Ectodermal cell (in vitro differentiated cells): ENCODE data around the gene NCF4.

ENCODE experiments used
- H3K27ac ChIP-seq: 2 replicates; pipeline ENCODE4 v1.7.0; 2013; ENCODE audit warnings: mild to moderate bottlenecking, low read depth, low read length; ENCODE audit not compliant: insufficient read depth, poor library complexity, severe bottlenecking
- H3K27me3 ChIP-seq: 2 replicates; pipeline ENCODE4 v1.7.0; 2013; ENCODE audit warnings: mild to moderate bottlenecking, low read length; ENCODE audit not compliant: insufficient read depth, control insufficient read depth, poor library complexity, severe bottlenecking
- H3K36me3 ChIP-seq: one replicate; pipeline ENCODE4 v1.7.0; 2013; ENCODE audit warnings: low read length; ENCODE audit not compliant: control insufficient read depth, insufficient read depth
- H3K4me1 ChIP-seq: one replicate; pipeline ENCODE4 v1.7.0; 2013; ENCODE audit warnings: low read length; ENCODE audit not compliant: control insufficient read depth, insufficient read depth
- H3K4me3 ChIP-seq: 2 replicates; pipeline ENCODE4 v1.7.0; 2013; ENCODE audit warnings: low read depth, low read length, control low read depth; ENCODE audit not compliant: insufficient read depth
- H3K9me3 ChIP-seq: 2 replicates; pipeline ENCODE4 v1.7.0; 2013; ENCODE audit warnings: mild to moderate bottlenecking, low read length, moderate library complexity; ENCODE audit not compliant: control insufficient read depth
- WGBS, 2 experiments: methylation state at CpG; one replicate each; pipeline ENCODE4 v1.1.7; 2013; ENCODE audit warnings: missing lambda C conversion rate in 2 of 2; 5-methylcytosine and 5-hydroxymethylcytosine counted together

Gene NCF4

GRCh38 chr22:36835903-36836302 is 24.9 kb upstream of the NCF4 start:
- H3K4me1 ChIP-seq, result no peaks in the 10 kb centered on the region
- H3K27ac ChIP-seq, result no peak overlapping the region
- 86 to 90% methylated on average over 5 of the region's 5 CpGs for WGBS, 2 experiments
- H3K4me3 ChIP-seq, result no peak overlapping the region
- H3K36me3 ChIP-seq, result no peaks in the 10 kb centered on the region
- H3K27me3 ChIP-seq, result no peaks in the 10 kb centered on the region
- H3K9me3 ChIP-seq, result no peaks in the 10 kb centered on the region

GRCh38 chr22:36838119-36839030 is 22.4 kb upstream of the NCF4 start:
- WGBS, 2 experiments, result 89 to 92% methylated on average over 10 of the region's 10 CpGs
- Histone ChIP-seq H3K27ac (no peak overlapping the region), H3K4me3 (no peak overlapping the region), H3K36me3 (no peaks in the 10 kb centered on the region), H3K4me1 (no peaks in the 10 kb centered on the region), H3K27me3 (no peaks in the 10 kb centered on the region), H3K9me3 (no peaks in the 10 kb centered on the region)

- no peaks in the 10 kb centered on the region for H3K27me3 ChIP-seq
- no peaks in the 10 kb centered on the region for H3K36me3 ChIP-seq
- 90 to 92% methylated on average over 10 of the region's 10 CpGs for WGBS, 2 experiments
- H3K4me3 ChIP-seq, result no peak overlapping the region
- no peaks in the 10 kb centered on the region for H3K4me1 ChIP-seq
- no peaks in the 10 kb centered on the region for H3K9me3 ChIP-seq
- no peak overlapping the region for H3K27ac ChIP-seq
These were observed 21.3 kb upstream of the NCF4 start for GRCh38 chr22:36839356-36840073.

GRCh38 chr22:36840106-36840505 is 20.7 kb upstream of the NCF4 start:
- H3K4me1 ChIP-seq, result no peaks in the 10 kb centered on the region
- H3K4me3 ChIP-seq, result no peak overlapping the region
- H3K27me3 ChIP-seq, result no peaks in the 10 kb centered on the region
- WGBS, 2 experiments, result 91% methylated on average over 8 of the region's 8 CpGs
- no peaks in the 10 kb centered on the region for H3K9me3 ChIP-seq
- no peaks in the 10 kb centered on the region for H3K36me3 ChIP-seq
- no peak overlapping the region for H3K27ac ChIP-seq

- no peaks in the 10 kb centered on the region for H3K36me3 ChIP-seq
- no peak overlapping the region for H3K4me3 ChIP-seq
- no peak overlapping the region for H3K27ac ChIP-seq
- H3K27me3 ChIP-seq, result no peaks in the 10 kb centered on the region
- no peaks in the 10 kb centered on the region for H3K4me1 ChIP-seq
- no peaks in the 10 kb centered on the region for H3K9me3 ChIP-seq
- 85 to 88% methylated on average over 5 of the region's 5 CpGs for WGBS, 2 experiments
These were observed 14.5 kb upstream of the NCF4 start for GRCh38 chr22:36846271-36846670.

- Histone ChIP-seq H3K27ac (no peak overlapping the region), H3K4me3 (no peak overlapping the region), H3K27me3 (no peaks in the 10 kb centered on the region), H3K9me3 (no peaks in the 10 kb centered on the region), H3K4me1 (no peaks in the 10 kb centered on the region), H3K36me3 (no peaks in the 10 kb centered on the region)
- 70 to 77% methylated on average over 6 of the region's 6 CpGs for WGBS, 2 experiments
These were observed 13.9 kb upstream of the NCF4 start for GRCh38 chr22:36846949-36847348.

- H3K4me3 ChIP-seq, result no peak overlapping the region
- no peaks in the 10 kb centered on the region for H3K27me3 ChIP-seq
- H3K36me3 ChIP-seq, result no peaks in the 10 kb centered on the region
- no peaks in the 10 kb centered on the region for H3K9me3 ChIP-seq
- no peaks in the 10 kb centered on the region for H3K4me1 ChIP-seq
- WGBS, 2 experiments, result 90 to 92% methylated on average over 14 of the region's 14 CpGs
- no peak overlapping the region for H3K27ac ChIP-seq
These were observed 10.8 kb upstream of the NCF4 start for GRCh38 chr22:36850056-36850455.

GRCh38 chr22:36850682-36851081 is 10.1 kb upstream of the NCF4 start:
- Histone ChIP-seq H3K27me3 (peaks cover 2% of the 10 kb centered on the region), H3K36me3 (no peaks in the 10 kb centered on the region)
- WGBS, 2 experiments, result 88 to 90% methylated on average over 10 of the region's 10 CpGs

GRCh38 chr22:36852056-36852973 is 8.5 kb upstream of the NCF4 start:
- Histone ChIP-seq H3K4me3 (no peak overlapping the region), H3K36me3 (no peaks in the 10 kb centered on the region), H3K27ac (no peak overlapping the region), H3K9me3 (no peaks in the 10 kb centered on the region), H3K27me3 (peaks cover 18% of the 10 kb centered on the region), H3K4me1 (no peaks in the 10 kb centered on the region)
- WGBS, 2 experiments, result 93% methylated on average over 7 of the region's 7 CpGs

More at GRCh38 chr22:36850682-36851081, 10.1 kb upstream of the NCF4 start:
- H3K9me3 ChIP-seq, result no peaks in the 10 kb centered on the region
- H3K4me1 ChIP-seq, result no peaks in the 10 kb centered on the region
- H3K27ac ChIP-seq, result no peak overlapping the region
- no peak overlapping the region for H3K4me3 ChIP-seq
